B cell (primary cell): ENCODE measurements around the gene ACOT4. TPM values are rescaled to one million over a fixed set of nuclear protein-coding genes. Genes with fewer than 3 reads are reported as not detected.
A peak's percentile ranks its signal among the peaks of the same experiment; 100 is the strongest.

Experiments used
- ATAC-seq: fragments of 200-7000 bp; cut with Tn5 transposase; one replicate; pipeline ENCODE4 v1.10.0; 2021; ENCODE audit warnings: low read depth, mild to moderate bottlenecking, moderate number of reproducible peaks, moderate library complexity
- CTCF ChIA-PET: fragments of 350-600 bp; sonication (Branson Sonifier 250); formaldehyde crosslinking; loops from one replicate; lab custom pipeline; 2021; ENCODE audit warnings: antibody characterized with exemption, inconsistent platforms; lab: Charles Lee
- POLR2A ChIA-PET: fragments of 350-600 bp; sonication (Branson Sonifier 250); formaldehyde crosslinking; loops from one replicate; lab custom pipeline; 2021; ENCODE audit warnings: antibody characterized with exemption; lab: Charles Lee
- DNase-seq: peaks from one replicate; pipeline ENCODE4 v3.0.0; 2013
- H2AFZ ChIP-seq: 2 replicates; pipeline ENCODE4 v1.6.1; 2012; ENCODE audit warnings: mild to moderate bottlenecking, low read depth, low read length; ENCODE audit not compliant: insufficient read depth, poor library complexity, severe bottlenecking
- H3K27ac ChIP-seq, 2 donors: 1 replicate in 1 of 2; 2 replicates in 1 of 2; pipeline ENCODE4 v1.5.1; 2012 to 2013; ENCODE audit warnings: low read length in 2 of 2, mild to moderate bottlenecking in 2 of 2, moderate library complexity in 1 of 2
- H3K27me3 ChIP-seq, 4 experiments: fragments of 200-600 bp in 1 of 4; sonication (generic) in 1 of 4; replicated peaks in 1 of 4; 1 replicate in 2 of 4; 2 replicates in 2 of 4; pipeline versions ENCODE4 v1.6.1 to v1.7.0; 2013 to 2016; ENCODE audit warnings: low read length in 3 of 4, mild to moderate bottlenecking in 2 of 4, mixed read lengths in 1 of 4, moderate library complexity in 1 of 4; ENCODE audit not compliant: insufficient read depth in 4 of 4, control insufficient read depth in 3 of 4; ENCODE audit errors: control extremely low read depth in 1 of 4
- H3K36me3 ChIP-seq, 2 experiments: replicated peaks in 1 of 2; 1 replicate in 1 of 2; 2 replicates in 1 of 2; pipeline versions ENCODE4 v1.6.1 to v1.7.1; 2013; ENCODE audit warnings: low read length in 1 of 2; ENCODE audit not compliant: insufficient read depth in 2 of 2, control insufficient read depth in 1 of 2; ENCODE audit errors: control extremely low read depth in 1 of 2, extremely low read depth in 1 of 2
- H3K4me1 ChIP-seq, 2 donors: fragments of 200-600 bp in 1 of 2; sonication (generic) in 1 of 2; 1 replicate in 1 of 2; 2 replicates in 1 of 2; pipeline versions ENCODE4 v1.5.1 to v1.6.1; 2013 to 2017; ENCODE audit warnings: low read length in 2 of 2; ENCODE audit not compliant: control insufficient read depth in 2 of 2, insufficient read depth in 2 of 2
- H3K4me2 ChIP-seq: replicated peaks from 2 replicates; pipeline ENCODE3; 2012; ENCODE audit warnings: mild to moderate bottlenecking, low read depth, low read length; ENCODE audit not compliant: poor library complexity, severe bottlenecking
- H3K4me3 ChIP-seq, 5 experiments: fragments of 200-600 bp in 1 of 5; sonication (generic) in 1 of 5; 1 replicate in 3 of 5; 2 replicates in 2 of 5; pipeline versions ENCODE4 v1.5.1 to v1.7.0; 2011 to 2016; ENCODE audit warnings: low read length in 4 of 5, mild to moderate bottlenecking in 4 of 5, low read depth in 2 of 5, control low read depth in 1 of 5, moderate library complexity in 1 of 5; ENCODE audit not compliant: insufficient read depth in 1 of 5; ENCODE audit errors: control extremely low read depth in 1 of 5, extremely low read depth in 1 of 5
- H3K79me2 ChIP-seq: fragments of 200-600 bp; sonication (generic); one replicate; pipeline ENCODE4 v1.6.0; 2016; ENCODE audit warnings: low read length; ENCODE audit not compliant: control insufficient read depth, insufficient read depth
- H3K9ac ChIP-seq: fragments of 200-600 bp; sonication (generic); 2 replicates; pipeline ENCODE4 v1.6.1; 2017; ENCODE audit warnings: mild to moderate bottlenecking, low read length, moderate library complexity
- H3K9me3 ChIP-seq, 3 donors: one replicate each; pipeline versions ENCODE4 v1.6.1 to v1.7.1; 2013; ENCODE audit warnings: low read length in 2 of 3; ENCODE audit not compliant: control insufficient read depth in 2 of 3, insufficient read depth in 1 of 3; ENCODE audit errors: control extremely low read depth in 1 of 3
- H4K20me1 ChIP-seq: 2 replicates; pipeline ENCODE4 v1.6.0; 2012; ENCODE audit warnings: mild to moderate bottlenecking, low read length; ENCODE audit not compliant: insufficient read depth, control insufficient read depth, poor library complexity, severe bottlenecking
- H3K27ac Mint-ChIP-seq: one replicate; pipeline ENCODE4 v1.8.0; 2021; ENCODE audit warnings: mixed read lengths
- H3K27me3 Mint-ChIP-seq: one replicate; pipeline ENCODE4 v1.8.0; 2021; ENCODE audit warnings: mixed read lengths
- H3K4me1 Mint-ChIP-seq: one replicate; pipeline ENCODE4 v1.8.0; 2021; ENCODE audit warnings: mixed read lengths
- H3K4me3 Mint-ChIP-seq: one replicate; pipeline ENCODE4 v1.8.0; 2021; ENCODE audit warnings: mixed read lengths
- H3K9me3 Mint-ChIP-seq: one replicate; pipeline ENCODE4 v1.8.0; 2022; ENCODE audit warnings: mixed read lengths; ENCODE audit not compliant: insufficient read depth
- CTCF ChIP-seq: fragments of 200-600 bp; IDR thresholded peaks from one replicate; pipeline ENCODE4 v1.8.0; 2022; ENCODE audit warnings: antibody characterized with exemption, mild to moderate bottlenecking
- EZH2 ChIP-seq: IDR thresholded peaks from 2 replicates; pipeline ENCODE4 v1.6.1; 2012; ENCODE audit warnings: borderline replicate concordance, low read depth, mild to moderate bottlenecking, moderate library complexity, low read length; ENCODE audit not compliant: insufficient read depth, poor library complexity, severe bottlenecking
- WGBS: methylation state at CpG from one replicate; pipeline ENCODE4 v1.1.5; 2013; ENCODE audit warnings: missing lambda C conversion rate; ENCODE audit not compliant: insufficient coverage; 5-methylcytosine and 5-hydroxymethylcytosine counted together
- intact Hi-C: fragments of 100-400 bp; cut with micrococcal nuclease; formaldehyde crosslinking; loops from one replicate; pipeline ENCODE4 v1.10.0; 2022
- polyA plus RNA-seq: library from polyadenylated mRNA; depleted of rRNA; stranded (reverse); fragments of >200 nt; gene quantifications from 2 replicates; pipeline ENCODE4 v1.2.3, GENCODE V29; 2012
- total RNA-seq, 2 donors: library from RNA; stranded (reverse); fragments of 120-200 nt in 1 of 2; gene quantifications; 1 replicate in 1 of 2; 2 replicates in 1 of 2; pipeline versions ENCODE4 v1.2.3 to v1.2.4, GENCODE V29; 2013 to 2022

Gene ACOT4
- total and polyA plus RNA-seq, 2 donors (not counting 1 experiment from before 2014, with no cell fraction given), result 0.19 to 0.42 TPM

GRCh38 chr14:73644531-73645247 is 53.0 kb downstream of the ACOT4 start, which contains the start of gene DNAL1:
Gene DNAL1 (plus strand): TSS chr14:73644986. CDS start chr14:73645040, 54 bp downstream.
- CTCF ChIA-PET, result interaction anchor here (0.6 to 1.9 kb wide), 3 partner anchors 11 to 349 kb away, joined by 3 to 17 read pairs (median 3); no protein-coding TSS in a partner anchor
- peak within 1 kb of the TSS; percentile 81 for H3K27ac Mint-ChIP-seq
- POLR2A ChIA-PET, result interaction anchor here (0.5 kb wide), 1 partner anchor 508 kb away, joined by 4 read pairs; the partner anchor contains the start of gene PSEN1
- peak within 1 kb of the TSS; percentile 45 to 91 for H3K27ac ChIP-seq
- H2AFZ ChIP-seq, result peak within 1 kb of the TSS; percentile 99
- H3K79me2 ChIP-seq, result peaks cover 12% of the 10 kb centered on the region
- H3K27me3 ChIP-seq, result no peaks in the 10 kb centered on the region
- intact Hi-C loops, result loop anchor here (1.0 to 10.0 kb wide), 5 partner anchors 11 to 210 kb away; partner anchors contain the start of genes ACOT2 and PTGR2
- peak within 1 kb of the TSS; percentile 94 for H3K4me3 Mint-ChIP-seq
- no peak for TF ChIP-seq EZH2
- no peak for TF ChIP-seq CTCF
- DNase-seq (peak; percentile 93), ATAC-seq (peak; percentile 99)
- WGBS, result 1% methylated on average over 43 of the region's 43 CpGs
- H4K20me1 ChIP-seq, result no peaks in the 10 kb centered on the region
- peak within 1 kb of the TSS; percentile 98 for H3K4me2 ChIP-seq
- peaks cover 9 to 19% of the 10 kb centered on the region in 2 donors for H3K4me1 ChIP-seq
- peaks cover 17% of the 10 kb centered on the region for H3K4me1 Mint-ChIP-seq
- no peaks in the 10 kb centered on the region for H3K27me3 Mint-ChIP-seq
- no peaks in the 10 kb centered on the region for H3K9me3 Mint-ChIP-seq
- H3K4me3 ChIP-seq, result peak within 1 kb of the TSS; percentile 72 to 85 (median 77)
- peak within 1 kb of the TSS; percentile 87 for H3K9ac ChIP-seq
- H3K36me3 ChIP-seq, result no peaks in the 10 kb centered on the region
- H3K9me3 ChIP-seq, result no peaks in the 10 kb centered on the region

GRCh38 chr14:73645248-73645610 is 53.6 kb downstream of the ACOT4 start:
- H2AFZ ChIP-seq, result peak overlapping the region; percentile 99
- H3K79me2 ChIP-seq, result peaks cover 12% of the 10 kb centered on the region
- ATAC-seq, result no peak
- no peaks in the 10 kb centered on the region for H3K27me3 ChIP-seq
- ChIA-PET CTCF (interaction anchor here (1.9 kb wide), 1 partner anchor 12 kb away, joined by 17 read pairs; no protein-coding TSS in a partner anchor), POLR2A (no interaction called here)
- H3K4me1 Mint-ChIP-seq, result peaks cover 17% of the 10 kb centered on the region
- H3K4me3 ChIP-seq, result peak overlapping the region; percentile 72 to 85 (median 77)
- peaks cover 9 to 19% of the 10 kb centered on the region in 2 donors for H3K4me1 ChIP-seq
- H3K4me2 ChIP-seq, result peak overlapping the region; percentile 98
- H3K27me3 Mint-ChIP-seq, result no peaks in the 10 kb centered on the region
- H3K36me3 ChIP-seq, result no peaks in the 10 kb centered on the region
- H3K9me3 Mint-ChIP-seq, result no peaks in the 10 kb centered on the region
- peak overlapping the region; percentile 45 to 91 for H3K27ac ChIP-seq
- H3K4me3 Mint-ChIP-seq, result peak overlapping the region; percentile 94
- H3K9me3 ChIP-seq, result no peaks in the 10 kb centered on the region
- H3K9ac ChIP-seq, result peak overlapping the region; percentile 87
- TF ChIP-seq EZH2 (no peak), CTCF (no peak)
- peak overlapping the region; percentile 81 for H3K27ac Mint-ChIP-seq
- intact Hi-C loops, result loop anchor here (2.0 to 10.0 kb wide), 4 partner anchors 68 to 210 kb away; partner anchors contain the start of genes ACOT2 and PTGR2
- no peak for DNase-seq
- 13% methylated on average over 7 of the region's 7 CpGs for WGBS
- no peaks in the 10 kb centered on the region for H4K20me1 ChIP-seq
